H1 (cell line): ENCODE results near the gene LRRC45. TPM values are rescaled to one million over a fixed set of nuclear protein-coding genes. Genes with fewer than 3 reads are reported as not detected.

ENCODE experiments used
- ATF2 ChIP-seq: IDR thresholded peaks from 2 replicates; pipeline ENCODE4 v1.6.1; 2012; ENCODE audit warnings: low read length, inconsistent platforms
- EGR1 ChIP-seq: IDR thresholded peaks from 2 replicates; pipeline ENCODE4 v1.6.1; 2011; ENCODE audit warnings: low read depth, low read length, borderline replicate concordance
- JUND ChIP-seq: IDR thresholded peaks from 2 replicates; pipeline ENCODE4 v1.6.1; 2011; ENCODE audit warnings: mild to moderate bottlenecking, improper control_type of control experiment, low read length
- NRF1 ChIP-seq: IDR thresholded peaks from 2 replicates; pipeline ENCODE4 v1.6.1; 2011; ENCODE audit warnings: mild to moderate bottlenecking, low read depth, low read length, improper control_type of control experiment
- polyA plus RNA-seq, 7 experiments: library from polyadenylated mRNA; depleted of rRNA in 3 of 7; stranded (reverse) in 5 of 7; unstranded in 2 of 7; fragments of >200 nt in 5 of 7; fragments of 200-250 nt in 2 of 7; gene quantifications; 1 replicate in 5 of 7; 2 replicates in 1 of 7; 4 replicates in 1 of 7; pipeline versions ENCODE4 v1.2.1 to v1.2.3, GENCODE V29; 2011 to 2013; ENCODE audit warnings: missing spikeins in 2 of 7, mixed read lengths in 2 of 7
- total RNA-seq: library from RNA; stranded (reverse); fragmentation: NEBNext Ultra II Directional; extraction: Animal tissue kit (Norgen Biotek cat#: 25700); gene quantifications from 2 replicates; pipeline ENCODE4 v1.2.1, GENCODE V29; 2021

The LRRC45 gene
- total and polyA plus RNA-seq, 2 of the 8 experiments (the other 6 are each of a cell fraction or from before 2014, with no cell fraction given): 11.5 to 29.0 TPM

DNA sequence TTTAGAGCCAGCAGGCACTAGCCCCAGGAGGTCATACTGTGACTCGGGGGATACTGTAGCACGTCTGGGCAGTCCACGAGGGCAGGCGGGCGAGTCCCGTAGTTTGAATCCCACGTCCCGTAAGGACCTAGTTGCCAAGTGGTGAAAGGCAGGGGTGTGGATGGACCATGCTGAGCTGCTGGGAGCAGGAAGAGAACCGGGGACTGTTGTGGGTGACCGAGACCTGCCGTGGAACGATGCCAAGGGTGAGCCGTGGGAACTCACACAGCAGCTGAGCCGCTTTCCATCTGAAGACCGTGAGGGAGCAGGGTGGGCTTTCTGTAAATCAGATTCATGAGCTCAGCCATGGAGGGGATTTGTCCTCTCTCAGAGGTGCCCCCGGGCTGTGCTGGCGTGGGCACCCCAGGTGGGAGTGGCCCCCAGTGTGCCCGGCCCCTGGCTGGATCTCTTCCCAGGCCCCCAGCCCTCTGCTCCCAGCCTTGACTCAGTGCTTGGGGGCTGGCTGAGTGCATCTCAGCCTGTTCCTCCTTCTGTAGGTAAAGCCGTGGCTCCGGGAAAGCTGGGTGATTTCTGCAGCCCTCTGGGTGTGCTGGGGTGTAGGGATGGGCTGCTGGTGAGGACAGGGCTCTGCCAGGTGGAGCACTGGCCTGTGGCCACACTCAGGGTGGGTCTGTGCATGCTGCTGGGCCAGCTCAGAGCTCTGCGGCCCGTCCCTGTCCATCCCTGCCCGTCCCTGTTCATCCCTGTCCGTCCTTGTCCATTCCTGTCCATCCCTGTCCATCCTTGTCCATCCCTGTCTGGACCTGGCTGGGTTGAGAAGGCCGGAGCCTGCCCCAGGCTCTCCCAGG is 32.0 kb upstream of the LRRC45 start (continued):
- no peak for TF ChIP-seq ATF2
- no peak for TF ChIP-seq NRF1
- no peak for TF ChIP-seq EGR1
- TF ChIP-seq JUND: no peak
